Body of pancreas (tissue), 4 donors: ENCODE data around the gene HOXB8.

Experiments used
- CTCF ChIP-seq, 7 experiments: fragments of 450-650 bp in 4 of 7; fragments of 200-600 bp in 3 of 7; sonication (generic) in 3 of 7; IDR thresholded peaks; one replicate each; pipeline ENCODE4 v1.5.1; 2016 to 2019; ENCODE audit warnings: antibody characterized with exemption in 7 of 7
- POLR2A ChIP-seq, 3 donors: fragments of 450-650 bp; IDR thresholded peaks; one replicate each; pipeline ENCODE4 v1.6.1; 2016; ENCODE audit warnings: antibody characterized with exemption in 3 of 3, mild to moderate bottlenecking in 2 of 3

- TF ChIP-seq POLR2A (IDR thresholded peaks at IDR 0.05) (no peak), CTCF (IDR thresholded peaks at IDR 0.05) (no peak)
These were observed 43.2 kb downstream of the HOXB8 start for GRCh38 chr17:48571826-48572417.
